Hematopoietic multipotent progenitor cell (in vitro differentiated cells): Measurements from ENCODE around the gene PIGU. TPM values are rescaled to one million over a fixed set of nuclear protein-coding genes. Genes with fewer than 3 reads are reported as not detected.
A peak's percentile ranks its signal among the peaks of the same experiment; 100 is the strongest.
"Not testable (repeated sequence)": the region's sequence is repeated elsewhere in the genome, so short reads cannot be mapped to it uniquely, and the experiment has no call there.

Experiments
- DNase-seq, 3 donors: peaks; one replicate each; pipeline ENCODE4 v3.0.0-alpha.2; 2011 to 2015; ENCODE audit warnings: low read depth in 2 of 3, low spot score in 2 of 3
- small RNA-seq: library from RNA; depleted of rRNA; stranded (forward); fragments of <200 nt; gene quantifications from one replicate; pipeline ENCODE3, GENCODE V24; 2012
- total RNA-seq: library from RNA; depleted of rRNA; stranded (reverse); fragments of >200 nt; gene quantifications from one replicate; pipeline ENCODE4 v1.2.3, GENCODE V29; 2012

The PIGU gene
- total RNA-seq, 1 donor, result 14.3 TPM

DNA sequence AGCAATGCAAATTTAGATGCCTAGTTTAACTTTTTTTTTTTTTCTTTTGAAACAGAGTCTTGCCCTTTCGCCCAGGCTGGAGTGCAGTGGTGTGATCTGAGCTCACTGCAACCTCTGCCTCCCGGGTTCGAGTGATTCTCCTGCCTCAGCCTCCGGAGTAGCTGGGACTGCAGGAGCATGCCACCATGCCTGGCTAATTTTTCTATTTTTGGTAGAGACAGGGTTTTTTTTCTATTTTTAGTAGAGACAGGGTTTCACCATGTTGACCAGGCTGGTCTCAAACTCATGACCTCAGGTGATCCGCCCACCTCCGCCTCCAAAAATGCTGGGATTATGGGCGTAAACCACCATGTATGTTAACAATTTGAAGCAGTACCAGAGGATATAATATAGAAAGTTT is 158.0 kb downstream of the PIGU start:
- DNase-seq, result not testable (repeated sequence)

DNA sequence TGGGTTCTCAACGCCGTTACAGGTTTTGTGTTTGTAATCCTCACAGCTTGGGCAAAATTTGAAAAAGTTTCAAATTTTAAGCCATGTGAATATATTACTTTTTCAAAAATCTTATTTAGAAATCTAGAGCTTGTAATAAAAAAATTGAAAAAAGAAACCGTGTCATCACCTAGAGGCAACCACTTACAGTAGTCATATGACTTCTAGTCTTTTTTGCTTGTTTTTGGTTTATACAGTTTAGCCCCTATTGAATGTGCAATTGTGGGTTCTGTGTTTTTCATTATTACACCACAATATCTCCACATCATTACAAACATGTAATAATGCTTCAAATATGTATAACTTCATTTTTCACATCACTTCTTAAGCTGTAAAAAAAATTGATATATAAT is 159.8 kb downstream of the PIGU start:
- DNase-seq, result peak in 1 of 3 donors; percentile 16

DNA sequence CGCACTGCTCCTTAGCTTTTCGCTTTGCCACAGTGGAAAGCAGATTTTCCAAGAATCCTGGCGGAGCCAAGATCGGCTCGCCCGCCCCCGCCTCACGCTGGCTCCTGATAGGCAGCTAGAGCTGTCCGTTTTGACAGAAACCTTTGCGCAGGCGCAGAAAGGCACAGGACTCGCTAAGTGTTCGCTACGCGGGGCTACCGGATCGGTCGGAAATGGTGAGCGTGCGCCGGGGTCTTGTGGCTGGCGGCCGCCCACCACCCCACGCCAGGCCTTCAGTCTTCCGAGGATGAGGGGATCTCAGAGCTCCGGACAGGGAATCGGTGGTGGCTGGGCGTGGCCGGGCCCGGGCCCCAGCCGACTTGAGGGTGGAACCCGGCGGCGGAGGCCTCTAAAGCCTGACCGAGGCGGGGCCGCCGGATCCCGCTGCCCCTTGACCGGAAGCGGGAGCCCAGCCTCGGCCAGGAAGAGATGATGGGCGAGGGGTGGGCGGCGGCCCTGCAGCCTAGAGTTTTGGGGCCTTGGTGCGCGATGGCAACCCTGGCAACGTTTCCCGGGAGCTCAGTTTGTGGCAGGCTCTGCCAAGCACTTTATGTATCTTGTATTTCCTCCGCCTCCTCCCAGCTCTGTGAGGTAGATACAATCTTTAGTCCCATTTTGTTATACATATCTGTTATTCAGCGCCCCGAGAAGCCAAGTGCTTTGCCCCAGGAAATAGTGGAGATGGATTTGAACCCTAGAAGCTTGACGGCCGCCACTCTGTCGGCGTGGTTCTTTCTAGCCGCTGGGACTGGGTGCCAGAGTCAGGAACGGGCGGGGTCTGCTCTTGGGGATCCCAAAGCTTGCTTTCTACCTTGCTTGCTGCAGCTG is 160.4 kb downstream of the PIGU start, which contains the start of gene DYNLRB1:
Gene DYNLRB1 (plus strand): TSS at position 176 of the 867 bp plus-strand sequence. CDS start 37 bp downstream, at position 213.
- DNase-seq, result peak; percentile 84 to 97 (median 94)

DNA sequence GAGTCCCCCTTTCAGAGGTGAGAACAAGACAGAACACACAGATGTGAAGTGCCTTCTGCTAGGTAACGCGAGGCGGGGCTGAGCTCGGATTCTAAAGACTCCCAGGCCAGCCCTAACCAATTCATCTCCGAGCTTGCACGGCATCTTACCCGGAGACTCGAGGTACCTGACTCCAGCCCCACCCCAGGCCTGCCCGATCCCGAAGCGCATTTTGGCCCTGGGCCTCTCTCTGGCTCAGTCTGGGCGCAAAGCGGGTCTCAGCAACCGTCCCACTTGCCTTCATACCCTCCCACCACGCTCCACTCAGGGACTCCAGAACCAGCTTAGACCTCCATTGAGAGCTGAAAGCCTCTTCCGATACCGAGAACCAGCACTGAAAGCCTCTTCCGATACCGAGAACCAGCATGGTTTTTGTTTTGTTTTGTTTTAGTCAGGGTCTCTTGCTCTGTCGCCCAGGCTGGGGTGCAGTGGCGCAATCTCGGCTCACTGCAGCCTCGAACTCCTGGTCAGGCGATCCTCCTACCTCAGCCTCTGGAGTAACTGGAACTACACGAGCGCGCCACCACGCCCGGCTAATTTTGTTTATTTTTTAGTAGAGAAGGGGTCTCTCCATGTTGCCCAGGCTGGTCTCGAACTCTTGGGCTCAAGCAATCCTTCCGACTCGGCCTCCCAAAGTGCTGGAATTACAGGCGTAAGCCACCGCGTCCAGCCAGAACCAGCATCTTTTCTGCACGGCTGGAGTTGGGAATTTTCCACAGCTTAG is 161.2 kb downstream of the PIGU start:
- peak; percentile 54 to 83 (median 69) for DNase-seq

DNA sequence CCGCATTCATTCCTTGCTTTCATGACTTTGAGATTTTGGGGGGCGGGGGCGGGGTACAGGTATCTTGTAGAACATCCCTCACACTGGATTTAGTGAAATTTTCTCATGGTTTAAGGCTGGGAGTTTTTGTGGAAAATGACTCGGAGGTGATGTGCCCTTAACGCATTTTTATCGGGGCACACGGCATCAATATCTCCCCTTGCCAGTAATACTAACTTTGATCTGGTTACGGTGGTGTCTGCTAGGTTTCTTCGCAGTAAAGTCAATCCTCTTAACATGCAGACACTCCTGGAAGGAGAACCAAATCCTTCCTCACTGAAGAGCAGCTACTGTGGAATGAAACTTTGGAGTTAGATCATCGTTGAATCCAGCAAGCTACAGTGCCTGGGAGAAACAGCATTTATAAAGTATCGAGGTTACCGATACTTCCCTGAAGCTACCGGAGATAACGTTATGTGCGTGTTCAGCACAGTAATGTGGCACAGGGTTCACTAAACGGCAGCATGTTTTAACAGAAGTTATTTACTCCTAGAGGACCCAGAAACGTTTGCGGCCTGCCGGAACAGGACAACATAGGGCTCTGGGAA is 161.9 kb downstream of the PIGU start:
- DNase-seq, result peak in 1 of 3 donors; percentile 21

DNA sequence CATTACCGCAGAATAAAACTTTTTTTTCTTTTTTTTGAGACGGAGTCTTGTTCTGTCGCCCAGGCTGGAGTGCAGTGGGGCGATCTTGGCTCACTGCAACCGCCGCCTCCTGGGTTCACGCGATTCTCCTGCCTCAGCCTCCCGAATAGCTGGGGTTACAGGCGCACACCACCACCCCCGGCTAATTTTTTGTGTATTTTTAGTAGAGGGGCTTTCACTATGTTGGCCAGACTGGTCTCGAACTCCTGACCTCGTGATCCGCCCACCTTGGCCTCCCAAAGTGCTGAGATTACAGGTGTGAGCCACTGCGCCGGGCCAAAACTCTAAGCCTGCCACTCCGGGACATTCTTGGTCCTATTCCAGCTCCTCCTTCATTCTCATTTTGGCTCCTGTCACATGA is 162.9 kb downstream of the PIGU start:
- not testable (repeated sequence) for DNase-seq

DNA sequence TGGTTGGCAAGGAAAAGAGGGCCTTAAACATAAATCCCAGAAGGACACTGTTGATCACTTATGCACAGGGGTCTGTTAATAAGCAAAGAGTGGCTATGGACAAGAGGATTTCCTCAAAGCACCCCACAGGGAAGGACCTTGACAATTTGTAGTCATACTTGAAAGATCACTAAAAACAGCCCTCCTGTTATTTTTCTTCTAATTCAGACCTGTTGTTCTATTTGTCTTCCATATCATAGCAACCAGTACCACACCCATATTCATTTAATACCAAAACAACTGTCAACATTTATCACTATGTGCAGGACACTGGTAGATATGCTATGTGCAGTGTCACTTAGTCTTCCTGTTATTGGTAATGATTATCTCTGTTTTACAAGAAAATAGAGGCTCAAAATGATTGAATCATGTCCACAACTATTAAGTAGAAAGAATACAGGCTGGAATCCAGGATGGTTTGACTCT is 163.9 kb downstream of the PIGU start:
- DNase-seq, result peak in 1 of 3 donors; percentile 16

DNA sequence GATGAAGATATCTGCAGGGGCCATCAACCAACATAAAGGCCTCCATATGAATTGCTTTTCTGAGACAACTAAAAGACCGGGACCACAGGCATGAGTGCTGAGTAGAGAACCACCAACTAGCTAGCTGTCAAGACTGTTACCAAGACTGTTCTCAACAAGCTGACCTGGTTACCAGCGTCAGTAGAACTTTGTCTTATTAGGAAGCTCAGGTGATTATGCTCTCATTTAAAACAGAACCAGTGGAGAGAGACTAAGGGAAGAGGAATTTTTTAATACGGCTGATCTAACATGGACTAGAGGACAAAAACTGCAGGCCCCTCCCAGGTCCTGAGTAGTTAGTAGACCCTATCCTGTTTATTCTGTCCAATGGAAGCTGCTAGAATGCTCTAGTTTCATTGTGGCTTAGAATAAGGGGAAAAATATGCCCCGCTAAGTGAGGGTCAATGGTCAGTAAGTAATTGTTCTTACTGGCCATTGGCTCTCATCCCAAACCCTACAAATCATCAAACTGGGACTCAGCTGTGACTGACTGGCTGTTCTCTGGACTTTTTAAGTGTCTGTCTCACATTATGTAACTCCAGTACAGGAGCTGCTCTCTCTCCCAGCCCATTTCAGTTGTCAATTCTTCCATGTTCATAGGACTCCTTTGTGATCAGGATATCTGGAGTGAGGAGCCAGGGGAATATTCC is 164.5 kb downstream of the PIGU start:
- DNase-seq, result no peak

DNA sequence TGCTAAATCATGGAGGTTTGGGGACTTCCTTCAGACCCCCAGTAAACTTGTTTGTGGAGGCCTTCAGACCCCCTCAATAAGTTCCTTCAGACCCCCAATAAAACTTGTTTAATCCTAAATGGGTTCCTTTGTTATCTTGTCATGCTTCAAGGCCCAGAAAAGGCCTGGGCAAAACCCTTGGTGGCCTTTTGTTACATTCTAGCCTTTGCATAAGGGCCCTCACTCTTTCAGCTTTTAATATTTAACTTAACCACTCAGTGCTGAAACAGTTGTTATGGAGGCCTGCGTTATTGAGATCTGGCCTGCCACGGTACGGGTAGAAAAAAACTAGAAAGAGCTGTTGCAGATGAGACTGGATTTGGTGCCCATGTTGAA is 165.0 kb downstream of the PIGU start:
- no peak for DNase-seq

DNA sequence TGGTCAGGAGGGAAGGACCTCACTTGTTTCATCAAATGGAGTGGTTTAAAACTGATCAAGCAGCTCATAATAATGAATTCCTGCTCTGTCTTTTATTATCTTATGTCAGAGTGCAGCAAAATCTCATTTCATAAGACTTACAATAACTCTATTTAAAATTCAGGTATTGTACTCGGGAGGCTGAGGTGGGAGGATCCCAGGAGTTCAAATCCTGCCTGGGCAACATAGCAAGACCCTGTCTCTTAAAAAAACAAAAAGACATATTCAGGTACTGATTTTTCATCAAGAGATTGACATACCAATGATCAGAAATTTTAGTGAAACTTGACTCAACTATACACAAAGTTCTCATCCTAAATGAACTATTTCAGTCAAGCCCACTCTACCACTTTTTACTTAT is 166.3 kb downstream of the PIGU start:
- DNase-seq, result no peak

Small RNA genes lying within 50 kb of the gene (small RNA-seq; reads per million reads assigned to genes)
- gene AL118520.1 (not detected), gene RF00019 (not detected)

Other genes starting within 250 kb of the PIGU start
- gene DYNLRB1, start 160.7 kb downstream of the PIGU start, total RNA-seq, result 46.0 TPM
- 5.1 TPM for gene MAP1LC3A, start 118.4 kb downstream of the PIGU start, total RNA-seq
- gene TP53INP2, start 27.3 kb upstream of the PIGU start, total RNA-seq, result 3.5 TPM
- 10.0 TPM for gene NCOA6, start 148.6 kb upstream of the PIGU start, total RNA-seq
- gene GGT7, start 195.8 kb upstream of the PIGU start, total RNA-seq, result 12.9 TPM
- gene ACSS2, start 199.5 kb upstream of the PIGU start, total RNA-seq, result 50.1 TPM